MM.1S (cell line): Measurements from ENCODE around the gene DTD1.

Source experiments
- DNase-seq: peaks from one replicate; pipeline ENCODE4 v3.0.0-alpha.2; 2015
- H2AFZ ChIP-seq: fragments of 300-600 bp; sonication (generic); 2 replicates; pipeline ENCODE4 v1.6.0; 2016; ENCODE audit warnings: antibody characterized with exemption, low read length
- H3F3A ChIP-seq: fragments of 300-600 bp; sonication (generic); 2 replicates; pipeline ENCODE4 v1.6.1; 2016; ENCODE audit warnings: mild to moderate bottlenecking, antibody characterized with exemption, low read length, moderate library complexity, mixed read lengths; ENCODE audit not compliant: insufficient read depth
- H3K27ac ChIP-seq: fragments of 300-600 bp; sonication (generic); 2 replicates; pipeline ENCODE4 v1.5.1; 2016; ENCODE audit warnings: mild to moderate bottlenecking, low read length
- H3K27me3 ChIP-seq: fragments of 300-600 bp; sonication (generic); replicated peaks from 2 replicates; pipeline ENCODE4 v1.6.0; 2016; ENCODE audit warnings: low read length; ENCODE audit not compliant: insufficient read depth
- H3K36me3 ChIP-seq: fragments of 300-600 bp; sonication (generic); replicated peaks from 2 replicates; pipeline ENCODE4 v1.6.1; 2016; ENCODE audit warnings: mild to moderate bottlenecking, low read length, mixed read lengths; ENCODE audit not compliant: insufficient read depth
- H3K4me1 ChIP-seq: fragments of 300-600 bp; sonication (generic); 2 replicates; pipeline ENCODE4 v1.6.1; 2016; ENCODE audit warnings: low read length, mixed read lengths
- H3K4me2 ChIP-seq: fragments of 300-600 bp; sonication (generic); 2 replicates; pipeline ENCODE4 v1.6.0; 2016; ENCODE audit warnings: low read depth, low read length
- H3K4me3 ChIP-seq: fragments of 300-600 bp; sonication (generic); 2 replicates; pipeline ENCODE4 v1.5.1; 2016; ENCODE audit warnings: low read length, mixed read lengths
- H3K79me2 ChIP-seq: fragments of 300-600 bp; sonication (generic); 2 replicates; pipeline ENCODE4 v1.6.1; 2016; ENCODE audit warnings: mixed run types, low read length, mixed read lengths
- H3K9ac ChIP-seq: fragments of 300-600 bp; sonication (generic); 2 replicates; pipeline ENCODE4 v1.6.1; 2016; ENCODE audit warnings: low read length, mixed read lengths
- H3K9me2 ChIP-seq: fragments of 300-600 bp; sonication (generic); replicated peaks from 2 replicates; pipeline ENCODE4 v1.6.1; 2016; ENCODE audit warnings: mild to moderate bottlenecking, low read length, mixed read lengths; ENCODE audit not compliant: insufficient read depth
- H3K9me3 ChIP-seq: fragments of 300-600 bp; sonication (generic); replicated peaks from 2 replicates; pipeline ENCODE4 v1.6.1; 2016; ENCODE audit warnings: mild to moderate bottlenecking, low read length, mixed read lengths; ENCODE audit not compliant: insufficient read depth
- H4K20me1 ChIP-seq: fragments of 300-600 bp; sonication (generic); 2 replicates; pipeline ENCODE4 v1.6.1; 2016; ENCODE audit warnings: mild to moderate bottlenecking, low read length, moderate library complexity, mixed read lengths; ENCODE audit not compliant: insufficient read depth
- CTCF ChIP-seq: fragments of 300-600 bp; sonication (generic); IDR thresholded peaks from 2 replicates; pipeline ENCODE4 v1.5.1; 2016; ENCODE audit warnings: antibody characterized with exemption, low read length, mixed read lengths
- EZH2 ChIP-seq: fragments of 300-600 bp; sonication (generic); optimal IDR thresholded peaks from 2 replicates; pipeline ENCODE3; 2017; ENCODE audit warnings: low read depth, mild to moderate bottlenecking, antibody characterized with exemption, low read length, mixed read lengths
- EZH2phosphoT487 ChIP-seq: fragments of 300-600 bp; sonication (generic); IDR thresholded peaks from 2 replicates; pipeline ENCODE4 v1.6.1; 2018; ENCODE audit warnings: antibody characterized with exemption, low read length

The DTD1 gene

GRCh38 chr20:18580012-18580411 lies 7.8 kb upstream of the DTD1 start:
- Histone ChIP-seq H3K9me3 (no peaks in the 10 kb centered on the region), H3K27ac (no peak overlapping the region), H3K79me2 (no peaks in the 10 kb centered on the region), H3K9me2 (no peaks in the 10 kb centered on the region), H3K4me1 (no peaks in the 10 kb centered on the region), H3K36me3 (no peaks in the 10 kb centered on the region), H3F3A (no peaks in the 10 kb centered on the region), H4K20me1 (no peaks in the 10 kb centered on the region), H3K27me3 (no peaks in the 10 kb centered on the region), H3K4me3 (no peak overlapping the region), H3K9ac (no peak overlapping the region), H2AFZ (no peak overlapping the region), H3K4me2 (no peak overlapping the region)
- no peak for DNase-seq
- TF ChIP-seq CTCF: no peak
- TF ChIP-seq EZH2phosphoT487: no peak
- no peak for TF ChIP-seq EZH2

DNA sequence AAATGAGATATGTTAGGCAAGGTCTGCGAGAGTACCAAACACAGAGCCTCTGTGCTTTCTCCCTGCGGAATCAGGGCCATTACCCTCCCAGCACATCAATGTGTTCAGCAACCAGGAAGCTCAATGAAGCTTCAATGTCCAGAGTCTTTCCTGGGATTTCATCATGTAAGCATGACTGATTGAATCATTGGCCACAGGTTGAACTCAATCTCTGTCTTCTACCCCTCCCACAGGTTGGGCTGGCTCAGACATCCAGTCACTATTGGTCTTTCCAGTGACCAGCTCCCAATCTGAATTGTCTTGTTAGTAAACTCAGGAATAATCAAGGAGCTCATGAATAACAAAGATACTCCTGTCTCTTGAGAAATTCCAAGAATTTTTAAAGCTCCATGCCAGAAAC lies 2.7 kb upstream of the DTD1 start:
- Histone ChIP-seq H3K4me2 (no peak overlapping the region), H2AFZ (no peak overlapping the region), H3K4me3 (no peak overlapping the region), H4K20me1 (no peaks in the 10 kb centered on the region), H3K9me2 (no peaks in the 10 kb centered on the region), H3K27ac (no peak overlapping the region), H3K79me2 (peaks cover 10% of the 10 kb centered on the region), H3K9ac (no peak overlapping the region), H3K27me3 (no peaks in the 10 kb centered on the region), H3K36me3 (no peaks in the 10 kb centered on the region), H3F3A (peaks cover 7% of the 10 kb centered on the region), H3K9me3 (no peaks in the 10 kb centered on the region), H3K4me1 (peaks cover 11% of the 10 kb centered on the region; the same call in 1 of the 2 replicates)
- TF ChIP-seq CTCF (no peak), EZH2 (no peak), EZH2phosphoT487 (no peak)
- no peak for DNase-seq

- Histone ChIP-seq H3K4me2 (peak overlapping the region; percentile 99), H3F3A (peaks cover 7% of the 10 kb centered on the region), H3K27ac (no peak overlapping the region), H3K9ac (peak overlapping the region; percentile 42), H3K27me3 (no peaks in the 10 kb centered on the region), H3K9me2 (no peaks in the 10 kb centered on the region), H4K20me1 (no peaks in the 10 kb centered on the region), H3K36me3 (no peaks in the 10 kb centered on the region), H3K9me3 (no peaks in the 10 kb centered on the region), H3K4me3 (peak overlapping the region; percentile 80), H3K79me2 (peaks cover 13% of the 10 kb centered on the region), H3K4me1 (peaks cover 11% of the 10 kb centered on the region; the same call in 1 of the 2 replicates), H2AFZ (peak overlapping the region; percentile 87)
- TF ChIP-seq EZH2: no peak
- no peak for TF ChIP-seq EZH2phosphoT487
- TF ChIP-seq CTCF: no peak
- DNase-seq: no peak
Observed at GRCh38 chr20:18588574-18588933, 700 bp downstream of the DTD1 start.
